ENCODE measurements around the gene HLF.

HLF gene

GRCh38 chr17:55273579-55274354 is 9.0 kb downstream of the HLF start:
- FAIRE-seq (no peak), DNase-seq (ENCODE audit: insufficient read length, low spot score) (no peak)

GRCh38 chr17:55274355-55275255 is 9.8 kb downstream of the HLF start:
- DNase-seq (ENCODE audit: insufficient read length, low spot score): no peak
- FAIRE-seq: no peak

- no peak for DNase-seq (ENCODE audit: insufficient read length, low spot score)
Observed at GRCh38 chr17:55275894-55276804, 11.4 kb downstream of the HLF start.

GRCh38 chr17:55278173-55278961 is 13.6 kb downstream of the HLF start:
- FAIRE-seq (no peak), DNase-seq (ENCODE audit: insufficient read length, low spot score) (no peak)

More at GRCh38 chr17:55275894-55276804, 11.4 kb downstream of the HLF start:
- no peak for FAIRE-seq

- DNase-seq (ENCODE audit: insufficient read length, low spot score): no peak
- FAIRE-seq: no peak
Observed at GRCh38 chr17:55279203-55279602, 14.4 kb downstream of the HLF start.

GRCh38 chr17:55279788-55280187 is 15.0 kb downstream of the HLF start:
- FAIRE-seq (no peak), DNase-seq (ENCODE audit: insufficient read length, low spot score) (no peak)

GRCh38 chr17:55280212-55280611 is 15.5 kb downstream of the HLF start:
- no peak for FAIRE-seq
- DNase-seq (ENCODE audit: insufficient read length, low spot score): no peak

- DNase-seq (ENCODE audit: insufficient read length, low spot score) (no peak), FAIRE-seq (no peak)
Observed at GRCh38 chr17:55281649-55282378, 17.1 kb downstream of the HLF start.

- DNase-seq (ENCODE audit: insufficient read length, low spot score): no peak
- FAIRE-seq: no peak
Observed at GRCh38 chr17:55282379-55282702, 17.6 kb downstream of the HLF start.

- FAIRE-seq: no peak
- DNase-seq (ENCODE audit: insufficient read length, low spot score): no peak
Observed at GRCh38 chr17:55282741-55283140, 18.0 kb downstream of the HLF start.

GRCh38 chr17:55283256-55283965 is 18.7 kb downstream of the HLF start:
- FAIRE-seq (no peak), DNase-seq (ENCODE audit: insufficient read length, low spot score) (no peak)

- DNase-seq (ENCODE audit: insufficient read length, low spot score): no peak
- no peak for FAIRE-seq
Observed at GRCh38 chr17:55284001-55284884, 19.5 kb downstream of the HLF start.

- FAIRE-seq (no peak), DNase-seq (ENCODE audit: insufficient read length, low spot score) (no peak)
Observed at GRCh38 chr17:55284944-55285339, 20.2 kb downstream of the HLF start.

- FAIRE-seq (no peak), DNase-seq (ENCODE audit: insufficient read length, low spot score) (no peak)
Observed at GRCh38 chr17:55285340-55286301, 20.9 kb downstream of the HLF start.

- FAIRE-seq (no peak), DNase-seq (ENCODE audit: insufficient read length, low spot score) (no peak)
Observed at GRCh38 chr17:55286681-55287589, 22.2 kb downstream of the HLF start.
